SK-N-MC (cell line): ENCODE measurements around the gene MAP3K7.

Experiments
- EZH2 ChIP-seq: fragments of 200-600 bp; sonication (generic); IDR thresholded peaks from one replicate; pipeline ENCODE4 v1.6.1; 2017; ENCODE audit warnings: antibody characterized with exemption
- FOXP2 ChIP-seq: optimal IDR thresholded peaks from 2 replicates; pipeline ENCODE3; 2011; ENCODE audit warnings: mild to moderate bottlenecking, moderate library complexity; ENCODE audit not compliant: insufficient read depth; ENCODE audit errors: extremely low read length, control extremely low read depth
- POLR2AphosphoS5 ChIP-seq: IDR thresholded peaks from 2 replicates; pipeline ENCODE4 v1.6.1; 2012; ENCODE audit warnings: mild to moderate bottlenecking, low read depth, low read length, borderline replicate concordance

GRCh38 chr6:90586836-90587638 lies at the start of gene MAP3K7:
- no peak for TF ChIP-seq EZH2
- peak; percentile 80 for TF ChIP-seq POLR2AphosphoS5
- no peak for TF ChIP-seq FOXP2
